K562 (cell line): ENCODE measurements around the gene AHR. TPM values are rescaled to one million over a fixed set of nuclear protein-coding genes. Genes with fewer than 3 reads are reported as not detected.

ENCODE experiments used
- ATAC-seq: fragments of 200-7000 bp; cut with Tn5 transposase; 3 replicates; pipeline ENCODE4 v1.9.1; 2020; ENCODE audit warnings: moderate library complexity
- BruUV-seq: library from RNA; stranded (reverse); fragments of 400-500 nt; replicated peaks from 2 replicates; lab custom pipeline; 2021; lab: Mats Ljungman, UMichigan
- CTCF ChIA-PET: fragments of 300-600 bp; formaldehyde crosslinking; extraction: SDS; loops from one replicate; lab custom pipeline; 2021; ENCODE audit warnings: low intra/inter-chr PET ratio; lab: Yijun Ruan, JAX
- POLR2A ChIA-PET: fragments of 300-600, 350-650 bp; sonication (Branson Sonifier 250); formaldehyde crosslinking; extraction: SDS; loops from one replicate; lab custom pipeline; 2021; ENCODE audit warnings: antibody characterized with exemption, inconsistent platforms; lab: Yijun Ruan, JAX
- DNase-seq, 4 experiments: peaks; one replicate each; pipeline versions ENCODE4 v3.0.0 to v3.0.0-alpha.2; 2011 to 2018; ENCODE audit warnings: low spot score in 3 of 4, mixed read lengths in 3 of 4; ENCODE audit errors: extremely low read depth in 1 of 4
- FAIRE-seq: peaks from 2 replicates; lab custom pipeline; 2011; peaks lifted over from hg19 to GRCh38; lab: Jason Lieb, UNC
- H2AFZ ChIP-seq: 2 replicates; pipeline ENCODE4 v1.6.0; 2011; ENCODE audit warnings: low read depth, low read length, control low read depth, inconsistent platforms
- H3K27ac ChIP-seq: fragments of 200-600 bp; 3 replicates; pipeline ENCODE4 v1.8.0; 2011; ENCODE audit warnings: low read depth, mild to moderate bottlenecking, control low read depth, inconsistent platforms, low read length, moderate library complexity, mixed read lengths; ENCODE audit errors: extremely low read depth
- H3K27me3 ChIP-seq, 2 experiments: fragments of 300-600 bp in 1 of 2; 2 replicates in 1 of 2; 3 replicates in 1 of 2; pipeline versions ENCODE4 v1.6.0 to v1.8.0; 2011; ENCODE audit warnings: inconsistent platforms in 2 of 2, low read length in 2 of 2, mild to moderate bottlenecking in 1 of 2, mixed read lengths in 1 of 2, moderate library complexity in 1 of 2; ENCODE audit not compliant: control insufficient read depth in 2 of 2, insufficient read depth in 2 of 2
- H3K36me3 ChIP-seq: fragments of 300-600 bp; 3 replicates; pipeline ENCODE4 v1.8.0; 2011; ENCODE audit warnings: mild to moderate bottlenecking, low read length, inconsistent platforms; ENCODE audit not compliant: control insufficient read depth, insufficient read depth
- H3K4me1 ChIP-seq, 2 experiments: fragments of 200-600 bp in 1 of 2; replicated peaks in 1 of 2; 2 replicates in 1 of 2; 3 replicates in 1 of 2; pipeline versions ENCODE4 v1.5.1 to v1.8.0; 2011; ENCODE audit warnings: inconsistent platforms in 2 of 2, low read length in 2 of 2, mild to moderate bottlenecking in 1 of 2, mixed read lengths in 1 of 2, moderate library complexity in 1 of 2; ENCODE audit not compliant: control insufficient read depth in 2 of 2, insufficient read depth in 2 of 2
- H3K4me2 ChIP-seq: 2 replicates; pipeline ENCODE4 v1.6.1; 2011; ENCODE audit warnings: low read length, control low read depth, inconsistent platforms, mixed read lengths; ENCODE audit not compliant: insufficient read depth
- H3K4me3 ChIP-seq: fragments of 200-600 bp; sonication (generic), shearing (Covaris generic); 2 replicates; pipeline ENCODE4 v1.5.1; 2016; ENCODE audit warnings: control low read depth, inconsistent platforms
- H3K79me2 ChIP-seq: fragments of 200-600 bp; 3 replicates; pipeline ENCODE4 v1.8.0; 2011; ENCODE audit warnings: low read length, inconsistent platforms; ENCODE audit not compliant: control insufficient read depth, insufficient read depth
- H3K9ac ChIP-seq, 2 experiments: 2 replicates each; pipeline versions ENCODE4 v1.6.0 to v1.6.1; 2011; ENCODE audit warnings: low read depth in 2 of 2, low read length in 2 of 2, control low read depth in 1 of 2, inconsistent platforms in 1 of 2, mild to moderate bottlenecking in 1 of 2, mixed read lengths in 1 of 2; ENCODE audit not compliant: insufficient read depth in 1 of 2
- H3K9me1 ChIP-seq: one replicate; pipeline ENCODE4 v1.6.0; 2011; ENCODE audit warnings: inconsistent platforms, mild to moderate bottlenecking, low read length, moderate library complexity; ENCODE audit not compliant: control insufficient read depth, insufficient read depth
- H3K9me3 ChIP-seq: replicated peaks from 2 replicates; pipeline ENCODE4 v1.5.1; 2011; ENCODE audit warnings: low read depth, low read length, inconsistent platforms; ENCODE audit not compliant: control insufficient read depth, insufficient read depth
- H4K20me1 ChIP-seq: replicated peaks from 2 replicates; pipeline ENCODE4 v1.6.1; 2011; ENCODE audit warnings: low read length, inconsistent platforms, mixed read lengths; ENCODE audit not compliant: control insufficient read depth, insufficient read depth
- CBX2 ChIP-seq: fragments of 200-600 bp; sonication (generic); IDR thresholded peaks from one replicate; pipeline ENCODE4 v1.6.1; 2012; ENCODE audit warnings: mild to moderate bottlenecking, low read length, inconsistent platforms; ENCODE audit not compliant: insufficient read depth, poor library complexity, severe bottlenecking
- HMG20A ChIP-seq: fragments of 450-650 bp; formaldehyde crosslinking; conservative IDR thresholded peaks from 2 replicates; pipeline ENCODE4 v1.4.0; 2020; ENCODE audit warnings: mild to moderate bottlenecking, mixed read lengths
- LEF1 ChIP-seq: fragments of 450-650 bp; IDR thresholded peaks from 2 replicates; pipeline ENCODE4 v1.6.1; 2016; ENCODE audit warnings: mild to moderate bottlenecking
- NFATC3 ChIP-seq: fragments of 450-650 bp; IDR thresholded peaks from 2 replicates; pipeline ENCODE4 v1.6.1; 2017; ENCODE audit warnings: mild to moderate bottlenecking
- SLC30A9 ChIP-seq: fragments of 250-450 bp; sonication (Bioruptor Pico); IDR thresholded peaks from 2 replicates; pipeline ENCODE4 v1.8.0; 2022; ENCODE audit warnings: mild to moderate bottlenecking, moderate library complexity
- ZNF146 ChIP-seq: IDR thresholded peaks from one replicate; pipeline ENCODE4 v1.6.1; 2018; ENCODE audit warnings: missing compliant biosample characterization; ENCODE audit not compliant: unreplicated experiment
- ZNF764 ChIP-seq: fragments of 250-450 bp; sonication (Bioruptor Pico); IDR thresholded peaks from 2 replicates; pipeline ENCODE4 v1.4.0; 2020; ENCODE audit warnings: low read depth, mild to moderate bottlenecking, moderate library complexity
- WGBS: fragments of 100-300 bp; shearing (Covaris generic); methylation state at CpG from one replicate; pipeline ENCODE4 v1.1.6; 2016; ENCODE audit warnings: low coverage, mixed read lengths; ENCODE audit not compliant: insufficient coverage; ENCODE audit errors: missing lambda C conversion rate; 5-methylcytosine and 5-hydroxymethylcytosine counted together
- in situ Hi-C: fragments of 300-500 bp; cut with MboI; formaldehyde crosslinking; loops from 4 replicates; pipeline ENCODE4 v1.15.0; 2018; ENCODE audit warnings: inconsistent platforms, mixed read lengths
- intact Hi-C: fragments of 100-400 bp; cut with micrococcal nuclease; formaldehyde crosslinking; loops from 2 replicates; pipeline ENCODE4 v1.14.2; 2022
- polyA plus RNA-seq, 8 experiments: library from polyadenylated mRNA; depleted of rRNA in 4 of 8; stranded (reverse) in 5 of 8; unstranded in 3 of 8; fragments of >200 nt; fragmentation: Nextera tagmentation in 2 of 8; fragmentation: Illumina TruSeq in 1 of 8; extraction: Ambion mirVana in 2 of 8; extraction: Trizol in 1 of 8; gene quantifications; 2 replicates each; pipeline versions ENCODE4 v1.2.1 to v1.2.3, GENCODE V29; 2011 to 2014; ENCODE audit warnings: inconsistent platforms in 1 of 8, missing spikeins in 1 of 8
- total RNA-seq, 7 experiments: library from RNA; depleted of rRNA in 6 of 7; stranded (reverse); fragments of >200 nt in 6 of 7; fragmentation: Illumina TruSeq in 2 of 7; extraction: Trizol in 2 of 7; gene quantifications; 2 replicates each; pipeline versions ENCODE4 v1.2.1 to v1.2.3, GENCODE V29; 2011 to 2021; ENCODE audit warnings: low replicate concordance in 1 of 7
- TF ChIP-seq, protein P1 (sequence below): sonication (generic); formaldehyde crosslinking; IDR thresholded peaks from 2 replicates; pipeline ENCODE4 v1.9.0; 2022; ENCODE audit warnings: mild to moderate bottlenecking, missing genetic modification reagents
- TF ChIP-seq, protein P2 (sequence below), 3 experiments: IDR thresholded peaks in 2 of 3; conservative IDR thresholded peaks in 1 of 3; 2 replicates each; pipeline ENCODE4 v1.5.1; 2011 to 2012; ENCODE audit warnings: low read length in 3 of 3, mild to moderate bottlenecking in 3 of 3, control low read depth in 2 of 3, improper control_type of control experiment in 1 of 3, inconsistent platforms in 1 of 3, low read depth in 1 of 3, mixed read lengths in 1 of 3, moderate library complexity in 1 of 3; ENCODE audit not compliant: insufficient read depth in 2 of 3
- TF ChIP-seq, protein P3 (sequence below): sonication (generic); formaldehyde crosslinking; IDR thresholded peaks from 2 replicates; pipeline ENCODE4 v1.8.0; 2022; ENCODE audit warnings: missing genetic modification reagents, mild to moderate bottlenecking, borderline replicate concordance

Gene AHR
- total and polyA plus RNA-seq, 9 of the 15 experiments (the other 6 are each of a cell fraction or from before 2014, with no cell fraction given) = 0.16 TPM; not detected in 8

- Histone ChIP-seq H3K9ac (no peak overlapping the region), H3K27me3 (no peaks in the 10 kb centered on the region), H2AFZ (no peak overlapping the region), H3K27ac (no peak overlapping the region), H3K36me3 (no peaks in the 10 kb centered on the region), H3K4me3 (no peak overlapping the region), H3K79me2 (no peaks in the 10 kb centered on the region), H3K9me1 (no peaks in the 10 kb centered on the region), H3K4me1 (no peaks in the 10 kb centered on the region; a peak in 1 of 5 replicates), H3K9me3 (0 out of 2 replicates have a peak, but pooled peaks cover 2% of the 10 kb centered on the region), H4K20me1 (no peaks in the 10 kb centered on the region), H3K4me2 (no peak overlapping the region)
- in situ Hi-C loops = no loop called here
- no TSS peak for BruUV-seq
- intact Hi-C loops = no loop called here
- ChIA-PET CTCF (no interaction called here), POLR2A (no interaction called here)
- TF ChIP-seq HMG20A (CRISPR knock-in tag) = no peak
- TF ChIP-seq, protein P1, sequence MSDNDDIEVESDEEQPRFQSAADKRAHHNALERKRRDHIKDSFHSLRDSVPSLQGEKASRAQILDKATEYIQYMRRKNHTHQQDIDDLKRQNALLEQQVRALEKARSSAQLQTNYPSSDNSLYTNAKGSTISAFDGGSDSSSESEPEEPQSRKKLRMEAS = no peak
- no peak for TF ChIP-seq ZNF764 (CRISPR knock-in tag)
- TF ChIP-seq LEF1 = no peak
- TF ChIP-seq ZNF146 = no peak
- TF ChIP-seq, protein P2, sequence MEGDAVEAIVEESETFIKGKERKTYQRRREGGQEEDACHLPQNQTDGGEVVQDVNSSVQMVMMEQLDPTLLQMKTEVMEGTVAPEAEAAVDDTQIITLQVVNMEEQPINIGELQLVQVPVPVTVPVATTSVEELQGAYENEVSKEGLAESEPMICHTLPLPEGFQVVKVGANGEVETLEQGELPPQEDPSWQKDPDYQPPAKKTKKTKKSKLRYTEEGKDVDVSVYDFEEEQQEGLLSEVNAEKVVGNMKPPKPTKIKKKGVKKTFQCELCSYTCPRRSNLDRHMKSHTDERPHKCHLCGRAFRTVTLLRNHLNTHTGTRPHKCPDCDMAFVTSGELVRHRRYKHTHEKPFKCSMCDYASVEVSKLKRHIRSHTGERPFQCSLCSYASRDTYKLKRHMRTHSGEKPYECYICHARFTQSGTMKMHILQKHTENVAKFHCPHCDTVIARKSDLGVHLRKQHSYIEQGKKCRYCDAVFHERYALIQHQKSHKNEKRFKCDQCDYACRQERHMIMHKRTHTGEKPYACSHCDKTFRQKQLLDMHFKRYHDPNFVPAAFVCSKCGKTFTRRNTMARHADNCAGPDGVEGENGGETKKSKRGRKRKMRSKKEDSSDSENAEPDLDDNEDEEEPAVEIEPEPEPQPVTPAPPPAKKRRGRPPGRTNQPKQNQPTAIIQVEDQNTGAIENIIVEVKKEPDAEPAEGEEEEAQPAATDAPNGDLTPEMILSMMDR (IDR thresholded peaks at IDR 0.05 in 2 of 3, conservative IDR thresholded peaks at IDR 0.05 in 1 of 3; ENCODE audit: insufficient read depth in 2 of 3, low read depth in 1 of 3, low read length in 3 of 3) = no peak
- TF ChIP-seq, protein P3, sequence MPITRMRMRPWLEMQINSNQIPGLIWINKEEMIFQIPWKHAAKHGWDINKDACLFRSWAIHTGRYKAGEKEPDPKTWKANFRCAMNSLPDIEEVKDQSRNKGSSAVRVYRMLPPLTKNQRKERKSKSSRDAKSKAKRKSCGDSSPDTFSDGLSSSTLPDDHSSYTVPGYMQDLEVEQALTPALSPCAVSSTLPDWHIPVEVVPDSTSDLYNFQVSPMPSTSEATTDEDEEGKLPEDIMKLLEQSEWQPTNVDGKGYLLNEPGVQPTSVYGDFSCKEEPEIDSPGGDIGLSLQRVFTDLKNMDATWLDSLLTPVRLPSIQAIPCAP (CRISPR knock-in tag) = no peak
- no peak for TF ChIP-seq NFATC3
- no peak for TF ChIP-seq CBX2
- TF ChIP-seq SLC30A9 (CRISPR knock-in tag) = no peak
- ATAC-seq = no peak
- FAIRE-seq = no peak
- DNase-seq = no peak
- WGBS = 5% methylated on average over 2 of the region's 2 CpGs
Measured at GRCh38 chr7:17364671-17365070, 66.2 kb downstream of the AHR start.
